ENCODE results near the gene PDE6A. TPM values are rescaled to one million over a fixed set of nuclear protein-coding genes. Genes with fewer than 3 reads are reported as not detected.

Gene PDE6A
- total and polyA plus RNA-seq, 12 donors, result 0.14 to 1.6 (median 0.86) TPM

DNA sequence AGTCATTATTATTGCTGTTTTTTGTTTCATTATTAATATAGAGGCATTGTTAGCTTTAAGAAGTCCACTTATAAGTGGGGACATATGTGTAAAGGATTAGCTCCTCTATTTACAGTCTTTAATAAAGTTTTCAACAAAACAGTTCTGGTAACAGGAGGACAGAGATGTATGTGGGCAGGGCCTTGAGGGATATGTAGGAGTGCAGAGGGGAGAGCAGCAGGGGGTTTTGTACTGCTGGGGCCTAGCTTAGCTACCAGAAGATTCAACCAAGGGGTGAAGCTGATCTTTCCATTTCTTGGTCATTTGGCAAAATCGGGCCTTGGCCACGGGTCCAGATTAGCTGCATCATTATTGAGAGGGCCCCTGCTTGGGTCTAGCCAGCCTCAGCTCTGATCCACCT is 124.6 kb downstream of the PDE6A start:
- TF ChIP-seq POLR2A (IDR thresholded peaks at IDR 0.05), result no peak
- Histone ChIP-seq H3K36me3 (replicated peaks in 1 of 2) (no peaks in the 10 kb centered on the region), H3K27ac (no peak overlapping the region), H3K9me3 (replicated peaks in 1 of 3) (no peaks in the 10 kb centered on the region), H3K27me3 (no peaks in the 10 kb centered on the region), H3K4me3 (no peak overlapping the region), H3K4me1 (replicated peaks in 1 of 2) (no peaks in the 10 kb centered on the region)
- WGBS, 4 donors, result 69 to 84% (median 76%) methylated on average over 2 of the region's 2 CpGs; no CpG with 5 or more reads in 1 of the 4 donors
- intact Hi-C loops (cut with DNase I), result loop anchor here in 1 of 2 donors (10.0 kb wide), 1 partner anchor 85 kb away; the partner anchor contains the start of gene PPARGC1B
- no peak for DNase-seq

DNA sequence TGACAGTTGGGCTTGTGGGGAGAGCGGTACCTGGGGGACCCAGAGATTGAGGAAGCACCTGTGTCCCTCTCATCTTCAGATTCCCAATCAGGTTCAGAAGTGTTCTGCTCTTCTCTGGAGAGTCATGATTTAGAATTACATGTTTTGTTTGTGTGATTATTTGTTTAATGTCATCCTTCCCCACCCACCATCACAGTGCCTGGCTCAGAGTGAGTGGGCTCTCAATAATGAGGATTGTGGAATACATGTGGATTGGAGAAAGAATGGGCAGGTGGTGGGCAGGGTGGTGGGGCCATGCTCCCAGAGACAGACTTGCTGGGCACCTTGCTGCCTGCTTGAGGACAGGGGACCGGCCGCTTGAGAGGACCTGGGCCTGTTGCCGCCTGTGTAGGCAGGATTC is 126.5 kb downstream of the PDE6A start:
- DNase-seq, result no peak
- Histone ChIP-seq H3K36me3 (replicated peaks in 1 of 2) (no peaks in the 10 kb centered on the region), H3K4me1 (replicated peaks in 1 of 2) (no peaks in the 10 kb centered on the region), H3K27ac (no peak overlapping the region), H3K27me3 (no peaks in the 10 kb centered on the region), H3K4me3 (no peak overlapping the region), H3K9me3 (replicated peaks in 1 of 3) (no peaks in the 10 kb centered on the region)
- TF ChIP-seq, protein P1, sequence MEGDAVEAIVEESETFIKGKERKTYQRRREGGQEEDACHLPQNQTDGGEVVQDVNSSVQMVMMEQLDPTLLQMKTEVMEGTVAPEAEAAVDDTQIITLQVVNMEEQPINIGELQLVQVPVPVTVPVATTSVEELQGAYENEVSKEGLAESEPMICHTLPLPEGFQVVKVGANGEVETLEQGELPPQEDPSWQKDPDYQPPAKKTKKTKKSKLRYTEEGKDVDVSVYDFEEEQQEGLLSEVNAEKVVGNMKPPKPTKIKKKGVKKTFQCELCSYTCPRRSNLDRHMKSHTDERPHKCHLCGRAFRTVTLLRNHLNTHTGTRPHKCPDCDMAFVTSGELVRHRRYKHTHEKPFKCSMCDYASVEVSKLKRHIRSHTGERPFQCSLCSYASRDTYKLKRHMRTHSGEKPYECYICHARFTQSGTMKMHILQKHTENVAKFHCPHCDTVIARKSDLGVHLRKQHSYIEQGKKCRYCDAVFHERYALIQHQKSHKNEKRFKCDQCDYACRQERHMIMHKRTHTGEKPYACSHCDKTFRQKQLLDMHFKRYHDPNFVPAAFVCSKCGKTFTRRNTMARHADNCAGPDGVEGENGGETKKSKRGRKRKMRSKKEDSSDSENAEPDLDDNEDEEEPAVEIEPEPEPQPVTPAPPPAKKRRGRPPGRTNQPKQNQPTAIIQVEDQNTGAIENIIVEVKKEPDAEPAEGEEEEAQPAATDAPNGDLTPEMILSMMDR (IDR thresholded peaks at IDR 0.05), result no peak
- TF ChIP-seq POLR2A (IDR thresholded peaks at IDR 0.05), result no peak
- WGBS, 4 donors, result 95 to 97% (median 96%) methylated on average over 3 to 4 of the region's 4 CpGs
- intact Hi-C loops (cut with DNase I), result no loop called here

DNA sequence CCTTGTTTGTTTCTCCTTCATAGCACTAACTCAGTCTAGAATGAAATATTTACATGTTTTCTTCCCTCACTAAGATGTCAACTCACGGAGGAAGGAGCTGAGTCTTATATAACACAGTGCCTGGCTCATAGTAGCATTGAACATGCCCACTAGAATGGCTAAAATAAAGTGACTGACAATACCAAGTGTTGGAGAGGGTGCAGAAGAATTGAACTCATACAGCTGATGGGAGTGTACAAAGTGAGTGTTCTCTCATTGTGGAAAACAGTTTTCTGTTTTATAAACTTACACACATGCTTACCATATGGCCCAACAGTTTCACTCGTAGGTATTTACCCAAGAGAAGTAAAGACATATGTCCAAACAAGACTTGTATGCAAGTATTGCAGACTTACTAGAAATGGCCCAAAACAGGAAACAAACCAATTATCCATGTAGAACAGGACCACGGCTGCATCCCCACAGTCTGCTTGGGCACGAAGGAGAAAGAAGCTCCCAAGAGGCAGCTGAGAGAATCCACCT is 127.0 kb downstream of the PDE6A start:
- H3K4me1 ChIP-seq (replicated peaks in 1 of 2), result no peaks in the 10 kb centered on the region
- intact Hi-C loops (cut with DNase I), result no loop called here
- H3K4me3 ChIP-seq, result no peak overlapping the region
- H3K27ac ChIP-seq, result no peak overlapping the region
- DNase-seq, result no peak
- WGBS, 4 donors, result 76 to 92% (median 83%) methylated on average over 4 of the region's 4 CpGs
- no peaks in the 10 kb centered on the region for H3K36me3 ChIP-seq (replicated peaks in 1 of 2)
- no peaks in the 10 kb centered on the region for H3K27me3 ChIP-seq
- TF ChIP-seq, protein P1 (IDR thresholded peaks at IDR 0.05), result no peak
- TF ChIP-seq POLR2A (IDR thresholded peaks at IDR 0.05), result no peak
- no peaks in the 10 kb centered on the region for H3K9me3 ChIP-seq (replicated peaks in 1 of 3)

DNA sequence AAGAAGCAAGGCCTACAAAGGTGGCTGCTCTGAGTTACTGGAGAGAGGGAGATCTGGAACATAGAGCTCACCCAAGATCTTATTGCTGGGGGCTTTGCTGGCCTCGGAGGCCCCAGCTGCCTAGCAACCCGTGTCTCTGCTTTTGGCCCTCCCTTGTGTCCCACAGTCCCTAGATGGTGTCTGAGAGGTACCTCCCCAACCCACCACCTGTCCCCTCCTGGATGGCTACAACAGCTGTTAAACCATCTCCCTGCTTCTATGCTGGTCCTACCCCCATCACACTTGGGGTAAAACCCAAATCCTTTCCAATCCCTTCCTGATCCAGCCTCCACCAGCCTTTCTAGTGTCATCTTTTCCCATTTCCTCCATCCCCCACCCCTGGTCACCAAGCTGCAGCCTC is 127.9 kb downstream of the PDE6A start:
- no peak for TF ChIP-seq POLR2A (IDR thresholded peaks at IDR 0.05)
- Histone ChIP-seq H3K9me3 (replicated peaks in 1 of 3) (no peaks in the 10 kb centered on the region), H3K4me1 (replicated peaks in 1 of 2) (no peaks in the 10 kb centered on the region), H3K36me3 (replicated peaks in 1 of 2) (no peaks in the 10 kb centered on the region), H3K27me3 (no peaks in the 10 kb centered on the region), H3K27ac (no peak overlapping the region), H3K4me3 (no peak overlapping the region)
- intact Hi-C loops (cut with DNase I), result no loop called here
- no peak for DNase-seq
- WGBS, 4 donors, result 64 to 97% (median 77%) methylated on average over 2 of the region's 2 CpGs

DNA sequence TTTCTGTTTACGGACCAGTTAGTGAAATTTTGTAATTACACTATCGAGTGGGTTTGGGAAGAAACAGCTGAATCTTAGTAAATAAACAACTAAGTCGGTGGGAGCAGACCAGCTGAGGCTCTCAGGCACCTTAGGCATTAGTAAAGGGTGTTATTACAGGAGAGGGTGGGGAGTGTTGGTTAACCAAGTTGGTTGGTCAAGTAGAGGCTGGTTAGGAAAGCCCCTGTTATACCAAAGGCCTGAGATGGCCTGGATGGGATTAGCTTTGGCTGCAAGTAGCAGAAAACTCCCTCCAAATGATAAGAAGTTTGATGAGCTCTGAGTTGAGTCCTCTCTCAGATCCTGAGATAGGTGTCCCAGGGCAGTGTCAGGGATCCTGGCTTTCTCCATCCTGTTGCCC is 133.1 kb downstream of the PDE6A start:
- TF ChIP-seq, protein P1 (IDR thresholded peaks at IDR 0.05), result no peak
- TF ChIP-seq POLR2A (IDR thresholded peaks at IDR 0.05), result no peak
- Histone ChIP-seq H3K36me3 (replicated peaks in 1 of 2) (no peaks in the 10 kb centered on the region), H3K4me1 (replicated peaks in 1 of 2) (peaks cover 5 to 8% of the 10 kb centered on the region in 2 donors), H3K4me3 (no peak overlapping the region), H3K9me3 (replicated peaks in 1 of 3) (no peaks in the 10 kb centered on the region), H3K27ac (no peak overlapping the region), H3K27me3 (no peaks in the 10 kb centered on the region)
- WGBS, 4 donors, result 67 to 91% (median 77%) methylated on average over 3 of the region's 3 CpGs
- DNase-seq, result no peak
- intact Hi-C loops (cut with DNase I), result no loop called here

Data from adrenal gland (tissue), 12 donors.